ENCODE results near the gene SAMD14.

SAMD14 gene

DNA sequence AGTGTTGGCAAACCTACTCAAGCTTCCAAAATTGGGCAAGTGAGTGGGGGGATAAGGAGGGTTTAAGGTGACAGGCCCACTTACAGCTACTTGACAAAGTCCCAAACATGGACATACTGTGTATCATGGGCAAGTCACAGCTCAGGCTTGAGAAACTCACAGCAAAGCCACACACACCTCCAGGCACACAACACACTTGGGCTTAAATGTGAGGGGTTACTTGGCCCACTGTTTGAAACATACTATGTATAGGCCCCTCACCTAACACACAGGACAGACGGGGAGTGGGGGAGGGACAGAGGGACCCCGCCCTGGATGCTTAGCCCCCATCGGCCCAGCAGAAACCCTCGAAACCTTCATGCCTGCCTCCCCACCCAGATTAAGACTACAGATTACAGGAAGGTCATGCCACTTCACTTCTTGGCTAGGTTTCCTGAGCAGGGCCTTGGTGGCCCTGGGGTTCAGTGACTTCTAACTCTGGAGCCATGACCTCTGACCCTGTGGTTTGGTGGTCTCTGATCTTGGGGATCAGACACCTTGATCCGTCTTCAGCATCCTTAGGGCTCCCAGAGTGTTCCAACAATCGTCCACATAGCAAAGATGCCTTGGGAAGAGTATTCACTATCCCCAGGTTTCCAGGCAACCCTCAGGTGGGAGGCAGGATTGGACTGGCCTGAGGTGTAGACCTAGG is 2.3 kb upstream of the SAMD14 start:
- DNase-seq, result no peak

DNA sequence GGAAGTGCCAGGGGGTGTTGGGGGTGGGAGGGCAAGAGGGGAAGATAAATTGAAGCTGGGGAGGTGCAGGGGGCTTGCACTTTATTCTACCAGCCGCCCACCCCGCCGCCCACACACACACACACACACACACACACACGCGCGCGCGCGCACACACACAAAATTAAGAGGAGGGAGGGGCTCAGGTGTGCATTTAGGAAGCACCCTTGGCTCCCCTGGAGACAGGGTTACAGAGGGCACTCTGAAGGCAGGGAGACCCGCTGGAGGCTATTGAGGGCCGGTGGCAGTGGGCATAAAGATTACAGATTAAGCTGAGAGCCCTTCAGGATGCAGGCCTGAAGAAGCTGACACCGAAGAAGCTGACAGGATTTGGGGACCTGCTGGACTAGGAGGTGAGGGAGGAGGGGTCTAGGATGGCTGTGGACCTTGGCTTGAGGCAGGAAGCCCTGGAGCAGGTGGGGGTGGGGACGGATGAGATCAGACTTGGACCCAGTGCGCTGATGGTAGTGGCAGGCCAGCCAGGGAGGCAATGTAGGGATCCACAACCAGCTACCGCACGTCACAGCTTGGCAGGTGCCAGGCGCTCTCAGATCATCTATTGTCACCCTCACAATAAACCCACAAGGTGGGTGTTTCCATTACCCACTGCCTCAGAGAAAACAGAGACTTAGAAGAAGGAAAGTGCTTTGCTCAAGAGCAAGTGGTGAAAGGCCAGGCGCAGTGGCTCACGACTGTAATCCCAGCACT is 772 bp upstream of the SAMD14 start:
- DNase-seq, result no peak

DNA sequence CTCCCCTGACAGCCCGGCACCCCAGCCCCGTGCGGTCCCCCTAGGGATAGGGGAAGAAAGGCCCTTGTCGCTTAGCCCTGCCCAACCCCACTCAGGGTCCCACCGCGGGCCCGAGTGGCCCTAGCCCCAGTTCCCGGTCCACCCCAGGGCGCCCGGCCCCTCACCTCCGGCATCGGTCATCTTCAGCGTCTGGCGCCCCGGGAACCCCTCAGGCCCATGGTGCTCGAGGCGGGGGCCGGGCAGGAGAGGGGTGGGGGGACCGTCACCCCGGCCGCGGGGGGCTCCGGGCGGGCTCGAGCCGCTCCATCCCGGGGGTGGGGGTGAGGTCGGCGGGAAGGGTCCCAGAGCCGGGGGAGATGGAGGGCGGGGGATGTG is 620 bp downstream of the SAMD14 start:
- no peak for DNase-seq

DNA sequence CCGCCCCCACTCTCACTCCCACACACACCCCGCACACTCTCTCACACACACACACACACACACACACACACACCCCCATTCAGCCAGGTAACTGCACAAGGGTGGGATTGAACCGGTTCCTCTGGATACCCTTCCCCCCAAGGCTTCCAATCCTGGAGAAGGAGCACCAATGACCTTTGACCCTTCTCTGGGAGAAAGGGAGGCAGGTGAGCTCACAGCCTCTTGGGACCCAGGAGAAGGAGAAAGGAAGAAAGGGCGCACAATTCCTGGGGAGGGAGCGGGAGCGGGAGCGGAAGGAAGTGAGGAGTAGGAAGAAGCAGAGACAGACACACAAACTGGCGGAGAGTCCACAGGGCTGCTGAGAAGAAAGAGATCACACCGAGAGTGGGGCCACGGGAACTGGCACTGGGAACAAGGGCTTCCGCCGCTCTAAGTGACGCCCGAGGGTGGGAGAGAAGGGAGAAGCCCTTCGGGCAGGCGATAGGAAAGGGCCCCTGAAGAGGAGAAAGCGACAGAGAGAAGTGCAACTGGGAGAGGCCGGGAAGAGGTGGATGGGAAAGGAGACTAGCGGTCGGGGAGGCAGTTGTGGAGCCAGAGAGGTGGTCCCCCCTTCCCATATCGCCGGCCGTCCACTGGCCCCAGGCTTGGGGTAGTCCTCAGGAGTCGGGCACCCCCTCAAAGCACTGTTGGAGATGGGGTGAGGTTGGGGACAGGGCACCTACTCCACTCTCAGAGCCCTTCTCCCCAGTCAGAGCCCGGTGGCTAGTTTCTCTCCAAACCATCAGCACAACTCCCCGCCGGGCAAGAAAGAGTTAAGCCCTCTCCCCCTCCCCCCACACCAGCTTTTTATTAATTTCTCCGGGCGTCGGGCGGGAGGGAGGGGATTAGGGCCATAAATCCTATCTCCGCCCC is 1.3 kb downstream of the SAMD14 start:
- DNase-seq, result no peak

DNA sequence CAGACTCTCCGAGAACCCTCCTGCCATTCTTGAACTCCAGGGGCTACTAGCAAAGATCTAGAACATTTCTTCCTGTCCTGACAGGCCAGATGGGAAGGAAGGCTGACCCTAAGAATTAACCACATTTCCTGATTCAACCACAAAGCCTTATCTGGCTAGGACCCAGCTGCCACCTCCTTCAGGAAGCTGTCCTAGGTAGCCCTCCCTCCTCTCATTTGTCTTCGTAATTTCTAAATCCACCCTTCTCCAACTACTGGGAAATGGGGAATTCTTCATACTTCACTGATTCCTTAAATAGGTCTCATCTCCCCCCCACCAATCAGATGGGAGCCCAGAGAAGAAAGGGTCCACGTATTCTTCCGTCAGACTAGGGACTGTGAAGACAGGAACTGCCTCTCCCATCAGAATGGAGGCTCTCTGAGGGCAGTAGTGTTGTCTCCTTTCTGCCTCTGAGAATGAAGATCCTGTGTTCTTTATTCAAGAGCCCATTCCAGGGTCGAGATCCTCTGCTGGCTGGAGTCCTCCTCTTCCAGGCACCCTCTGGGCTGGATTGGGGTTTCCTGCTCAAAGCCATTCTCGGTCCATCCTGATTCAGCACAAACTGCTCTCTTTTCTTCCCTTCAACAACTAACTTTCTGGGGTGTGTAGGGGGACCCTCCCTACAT is 2.1 kb downstream of the SAMD14 start:
- no peak for DNase-seq

DNA sequence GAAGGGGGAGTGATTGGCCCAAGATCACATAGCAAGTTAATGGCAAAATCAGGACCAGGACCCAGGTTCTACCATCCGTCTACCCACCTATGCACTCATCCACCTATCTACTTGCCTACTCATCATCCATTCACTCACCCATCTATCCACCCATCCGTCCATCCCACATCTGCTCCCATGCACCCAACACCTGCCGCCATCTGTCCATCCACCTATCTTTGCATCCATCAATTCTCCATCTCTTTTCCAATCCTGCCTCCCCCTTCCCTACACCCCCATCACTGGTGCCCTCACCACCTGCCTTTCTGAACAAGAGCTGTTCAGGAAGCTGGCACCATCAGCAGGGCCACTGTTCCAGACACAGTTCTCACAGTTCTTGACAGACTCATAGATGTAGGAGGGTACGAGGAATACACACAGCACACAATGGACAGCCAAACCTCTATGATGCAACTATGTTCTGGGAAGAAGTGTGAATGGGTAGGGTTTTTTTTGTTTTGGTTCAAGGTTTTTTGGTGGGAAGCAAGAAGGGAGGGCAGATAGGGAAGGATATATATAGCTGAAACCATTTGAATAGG is 4.5 kb downstream of the SAMD14 start:
- no peak for DNase-seq

DNA sequence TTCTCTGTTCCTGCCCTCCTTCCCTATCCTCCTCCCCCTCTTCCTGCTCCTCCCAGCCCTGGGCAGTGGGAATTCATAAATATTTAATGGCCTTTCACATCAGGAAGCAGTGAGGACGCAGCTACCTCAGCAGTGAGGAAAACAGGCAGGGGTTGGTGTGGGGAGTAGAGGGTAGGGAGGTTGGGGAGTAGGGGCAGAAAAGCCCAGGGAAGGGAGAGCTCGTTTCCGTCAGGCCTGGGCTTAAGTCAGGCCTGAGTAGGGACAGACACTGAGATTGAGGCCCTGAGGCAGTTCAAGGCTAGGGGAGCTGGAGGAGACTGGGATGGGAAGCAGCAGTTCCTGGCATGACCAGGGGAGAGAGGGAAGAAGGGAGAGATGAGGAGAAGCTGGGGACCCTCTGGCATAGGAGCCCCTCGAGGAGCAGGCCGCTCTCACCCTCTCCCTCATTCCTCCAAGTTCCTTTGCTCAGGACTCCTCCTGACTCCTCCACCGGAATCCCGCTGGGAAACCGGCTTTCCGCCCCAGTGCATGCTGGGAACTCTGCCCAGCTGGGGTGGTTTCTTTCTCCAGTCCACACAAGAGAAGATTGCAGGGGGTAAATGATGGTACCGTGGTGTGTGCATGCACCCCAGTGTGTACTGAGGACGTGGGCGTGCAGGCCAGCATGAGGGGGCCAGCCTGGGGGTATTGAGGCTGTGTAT is 6.2 kb downstream of the SAMD14 start:
- DNase-seq, result no peak

DNA sequence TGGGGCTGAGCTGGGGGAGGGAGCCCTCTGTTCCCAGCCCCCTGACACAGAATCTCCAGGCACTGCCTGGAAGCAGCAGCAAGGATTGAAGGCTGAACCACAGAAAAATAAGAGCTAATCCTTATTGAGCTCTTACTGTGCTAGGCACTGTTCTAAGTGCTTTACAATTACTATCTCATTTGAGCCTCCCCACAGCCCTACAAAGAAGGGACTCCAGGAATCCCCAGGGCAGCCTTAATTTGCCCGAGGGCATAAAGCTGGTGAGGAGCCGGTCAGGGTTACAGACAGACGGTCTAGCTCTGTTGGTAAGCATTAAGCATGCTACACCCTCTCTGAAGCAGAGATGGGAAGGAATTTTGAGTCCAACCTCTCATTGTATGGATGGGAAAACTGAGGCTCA is 7.0 kb downstream of the SAMD14 start:
- DNase-seq, result no peak

DNA sequence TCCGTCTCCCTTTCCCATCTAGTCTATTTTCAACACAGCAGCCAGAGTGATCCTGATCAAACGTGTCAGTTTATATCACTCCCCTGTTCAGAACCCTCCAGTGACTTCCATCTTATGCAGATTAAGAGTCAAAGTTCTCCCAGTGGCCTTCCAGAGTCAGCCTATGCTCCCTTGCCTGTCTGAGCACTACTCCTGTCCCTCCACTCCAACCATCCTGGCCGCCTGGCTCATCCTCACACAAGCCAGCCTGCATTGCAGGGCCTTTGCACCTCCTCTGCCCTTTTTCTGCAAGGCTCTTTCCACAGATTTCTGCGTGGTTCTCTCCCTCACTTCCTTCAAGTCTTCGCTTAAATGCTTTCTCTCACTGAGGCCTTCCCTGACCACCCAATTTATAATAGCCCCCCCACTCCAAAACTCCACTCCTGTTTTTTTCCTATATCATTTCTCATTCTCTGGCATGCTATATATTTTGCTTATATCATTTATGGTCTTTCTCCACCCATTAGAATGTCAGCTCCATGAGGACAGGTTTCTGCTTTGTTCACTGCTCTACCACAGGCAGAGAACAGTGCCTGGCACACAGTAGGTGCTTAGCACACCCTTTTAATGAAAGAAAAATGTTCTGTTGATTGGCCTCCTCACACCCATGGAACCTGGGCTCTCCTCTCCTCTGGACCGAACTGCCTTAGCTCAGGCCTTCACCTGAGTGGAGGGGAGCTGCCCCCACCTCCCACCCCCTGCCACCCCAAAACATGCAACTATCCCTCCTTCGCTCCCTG is 9.3 kb downstream of the SAMD14 start:
- DNase-seq, result no peak

DNA sequence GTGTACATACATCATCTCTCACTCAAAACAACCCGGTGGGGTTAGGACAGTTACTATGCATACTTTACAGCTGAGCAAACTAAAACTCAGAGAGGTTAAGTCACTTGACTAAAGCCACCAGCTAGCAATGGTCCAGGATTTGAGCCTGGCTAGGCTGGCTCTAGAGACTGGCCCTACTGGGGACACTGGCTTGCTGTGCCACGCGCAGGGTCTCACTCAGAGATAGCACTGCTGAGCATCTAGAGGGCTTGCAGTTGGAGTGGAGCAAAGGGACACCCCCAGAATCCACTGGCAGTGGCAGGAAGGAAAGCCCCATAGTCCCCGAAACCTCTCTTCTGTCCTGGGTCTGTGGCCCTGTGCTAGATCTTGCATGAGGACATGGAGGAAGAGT is 11.1 kb downstream of the SAMD14 start:
- no peak for DNase-seq

DNA sequence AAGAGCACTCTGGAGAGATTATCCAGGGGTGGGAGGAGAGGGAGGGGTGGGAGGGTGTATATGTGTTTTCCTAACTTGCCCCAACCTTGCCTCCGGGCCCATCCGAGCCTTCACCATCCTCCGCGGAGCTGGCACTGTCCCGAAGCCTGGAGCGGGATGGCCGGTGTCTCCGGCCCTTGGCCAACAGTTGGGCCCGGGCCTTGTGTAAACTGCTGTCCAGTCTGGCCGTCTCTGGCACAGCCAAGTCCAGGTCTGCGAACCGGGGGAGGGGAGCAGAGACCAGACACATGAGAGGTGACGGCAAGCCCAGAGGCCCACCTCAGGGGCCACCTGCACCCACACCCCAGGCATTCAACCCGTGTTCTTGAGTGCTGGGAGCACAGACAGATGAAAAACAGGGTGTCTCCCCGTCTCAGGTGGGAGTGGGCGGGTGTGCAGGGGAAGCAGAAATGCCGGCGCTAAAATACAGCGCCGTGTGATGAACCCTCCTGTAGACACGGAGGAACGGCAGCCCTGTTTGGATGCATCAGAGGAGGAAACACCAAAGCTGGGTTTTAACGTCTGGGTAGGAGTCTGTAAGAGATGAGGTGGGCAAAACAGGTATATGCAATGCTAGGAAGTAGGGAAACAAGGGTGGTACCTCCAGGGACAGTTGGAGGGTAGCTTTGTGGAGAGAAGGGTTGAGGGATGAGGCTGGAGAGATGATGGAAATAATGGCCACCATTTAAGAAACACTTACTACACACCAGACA is 11.7 kb downstream of the SAMD14 start:
- DNase-seq, result no peak

DNA sequence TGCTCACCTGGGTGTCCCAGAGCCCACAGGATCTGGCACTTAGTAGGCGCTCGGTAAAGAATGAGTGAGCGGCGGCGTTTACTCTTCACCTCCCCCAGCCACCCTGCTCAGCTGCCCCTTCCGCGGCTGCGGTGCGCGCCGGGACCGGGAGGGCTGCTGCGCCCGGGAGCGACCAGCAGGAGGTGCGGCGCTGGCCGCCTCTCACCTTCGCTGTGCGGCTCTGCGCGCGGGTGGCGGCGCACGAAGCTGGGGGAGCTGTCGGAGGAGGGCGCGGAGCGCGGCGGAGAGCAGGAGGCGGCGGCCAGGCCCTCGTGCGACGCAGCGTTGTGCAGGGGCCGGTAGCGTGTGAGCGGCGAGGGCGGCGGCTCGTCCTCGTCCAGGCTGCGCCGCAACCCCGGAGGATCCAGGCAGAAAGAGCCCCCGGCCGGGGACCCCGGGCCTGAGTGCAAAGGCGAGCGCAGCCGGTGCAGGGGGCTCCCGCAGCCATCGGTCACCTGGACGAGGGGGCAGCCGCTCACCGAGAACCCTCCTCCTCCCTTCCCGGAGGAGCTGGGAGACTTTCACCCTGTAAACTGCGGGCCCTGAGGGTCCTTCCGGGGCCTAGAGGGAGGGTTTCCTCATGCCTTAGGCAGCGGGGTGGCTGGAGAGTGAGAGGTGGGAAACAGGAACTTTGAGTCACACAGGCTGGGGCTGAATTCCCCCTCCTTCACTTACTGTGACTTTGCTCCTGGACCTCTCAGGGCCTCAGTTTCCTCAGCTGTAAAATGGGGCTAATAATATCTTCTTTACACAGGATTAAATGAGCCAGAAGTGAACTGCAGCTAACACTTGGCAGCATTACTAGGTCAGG is 12.5 kb downstream of the SAMD14 start:
- peak; percentile 52 for DNase-seq

DNA sequence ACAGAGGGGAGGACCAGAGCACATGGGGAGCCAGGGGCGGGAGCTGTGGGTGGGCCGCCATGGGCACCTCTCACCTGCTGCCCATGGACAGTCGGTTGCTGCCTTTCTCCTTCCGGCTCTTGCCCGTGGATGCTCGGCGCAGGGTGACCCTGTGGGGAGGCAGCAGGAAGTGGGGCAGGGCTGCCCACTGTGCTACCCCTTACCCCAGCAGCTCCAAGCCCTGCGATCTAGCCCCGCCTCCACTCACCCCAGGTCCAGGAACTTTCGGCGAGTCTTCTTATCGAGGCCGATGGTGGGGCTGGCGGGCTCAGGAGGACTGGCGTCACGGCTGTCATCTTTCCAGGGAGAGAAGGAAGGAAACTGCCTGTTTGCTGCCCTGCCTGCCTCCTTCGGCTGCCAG is 14.2 kb downstream of the SAMD14 start:
- no peak for DNase-seq

DNA sequence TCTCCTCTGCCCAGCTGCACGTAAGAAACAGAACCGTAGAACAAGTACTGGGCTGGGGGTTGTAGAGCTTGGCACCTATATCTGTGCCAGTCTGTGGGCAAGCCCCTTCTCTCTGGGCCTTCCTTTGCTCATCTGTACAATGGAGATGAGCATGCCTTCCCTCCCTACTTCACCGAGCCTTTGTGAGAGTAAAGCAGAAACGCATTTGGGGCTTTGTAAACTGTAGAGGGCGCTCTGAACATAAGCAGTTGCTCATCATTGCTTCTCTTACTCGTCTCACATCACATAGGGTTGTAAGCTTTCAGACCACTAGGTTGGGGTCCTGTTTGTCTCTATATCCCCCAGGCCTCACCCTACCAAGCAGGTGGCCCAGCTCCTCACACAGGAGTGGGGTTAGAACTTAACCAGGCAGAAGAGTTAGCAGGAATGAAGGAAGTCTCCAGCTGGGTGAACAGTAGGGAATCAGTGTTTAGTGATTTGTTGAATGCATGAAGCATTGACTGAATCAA is 15.1 kb downstream of the SAMD14 start:
- DNase-seq, result peak; percentile 19

DNA sequence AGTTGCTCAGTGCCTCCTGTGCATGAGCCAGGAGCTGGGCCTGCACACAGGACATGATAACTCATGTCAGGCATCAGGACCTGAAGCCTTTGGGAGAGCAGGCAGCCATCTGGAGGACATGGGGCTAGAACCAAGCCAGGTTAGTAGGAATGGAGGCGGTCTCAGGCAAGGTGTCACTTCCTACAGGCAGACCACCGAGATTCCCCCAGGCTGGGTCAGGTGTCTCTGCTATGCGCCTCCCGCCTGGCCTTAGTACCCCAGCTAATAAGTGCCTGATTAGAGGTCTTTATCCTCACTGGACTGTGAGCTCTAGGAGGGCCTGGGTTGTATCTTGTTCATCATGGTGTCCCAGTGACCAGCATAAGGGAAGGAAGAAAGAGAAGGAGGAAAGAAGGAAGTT is 15.6 kb downstream of the SAMD14 start:
- DNase-seq, result no peak

DNA sequence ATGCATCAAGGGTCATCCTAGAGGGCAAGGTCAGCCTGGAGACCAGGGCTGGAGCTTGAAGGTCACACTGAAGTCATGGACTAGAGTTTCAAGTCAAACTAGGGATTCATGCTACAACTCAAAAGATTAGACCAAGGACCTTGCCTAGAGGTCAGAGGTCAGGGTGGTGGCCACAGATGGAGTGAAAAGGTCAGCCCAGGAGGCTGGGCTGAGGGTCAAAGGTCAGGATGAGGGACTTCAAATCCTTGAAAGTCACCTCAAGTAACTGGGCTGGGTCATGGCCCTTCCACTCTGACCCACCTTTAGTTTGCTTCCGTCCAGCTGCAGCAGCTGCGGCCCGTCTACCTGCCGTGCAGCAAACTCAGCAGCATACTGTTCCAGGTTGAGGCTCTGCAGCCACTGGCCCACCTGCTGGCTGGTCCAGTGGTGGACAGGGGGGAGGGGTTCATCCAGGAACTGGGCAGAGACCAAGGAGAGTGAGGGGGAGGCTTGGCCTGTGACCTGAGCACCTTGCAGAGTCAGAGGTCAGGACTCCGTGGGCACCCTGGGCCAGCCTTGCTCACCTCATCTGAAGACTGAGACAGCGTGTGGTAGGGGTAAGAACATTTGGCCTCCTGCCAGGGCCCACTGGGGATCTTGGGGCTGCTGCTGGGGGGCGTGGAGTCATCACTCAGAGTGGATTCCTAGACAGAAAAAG is 16.2 kb downstream of the SAMD14 start:
- no peak for DNase-seq

DNA sequence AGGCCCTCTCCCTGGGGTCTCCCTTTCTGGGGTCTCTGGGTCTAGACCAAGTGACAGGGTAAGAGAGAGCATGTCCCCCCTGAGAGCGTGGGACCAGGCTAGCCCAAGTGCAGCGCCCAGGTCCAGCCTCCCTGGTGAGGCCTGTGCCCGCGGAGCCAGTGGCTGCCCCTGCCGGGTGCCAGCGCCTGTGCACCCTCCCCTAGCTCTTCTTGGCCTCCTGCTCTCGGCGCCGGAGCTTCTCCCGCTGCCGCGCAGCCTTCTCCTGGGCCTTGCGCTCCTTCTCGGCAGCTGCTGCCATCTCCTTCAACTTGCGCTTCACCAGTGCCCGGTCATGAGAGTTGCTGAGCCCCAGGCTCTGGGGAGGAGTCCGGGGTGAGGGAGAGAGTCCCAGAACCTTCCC is 17.3 kb downstream of the SAMD14 start:
- no peak for DNase-seq

Data from activated gamma-delta T cell treated with Interleukin-2 at 50 U/mL for 16 hours (primary cell).